AG08396 (cell line): ENCODE results near the gene RPF1.
"Not testable (repeated sequence)": the region's sequence is repeated elsewhere in the genome, so short reads cannot be mapped to it uniquely, and the experiment has no call there.

Source experiments
- DNase-seq: peaks from one replicate; pipeline ENCODE4 v3.0.0; 2012; ENCODE audit warnings: low spot score, mixed read lengths

Gene RPF1

GRCh38 chr1:84478876-84479868, at the start of gene RPF1:
RPF1 (plus strand) TSS chr1:84479266; CDS start chr1:84479282, 16 bp downstream.
- peak; percentile 69 for DNase-seq

GRCh38 chr1:84430546-84430945, 48.5 kb upstream of the RPF1 start:
- no peak for DNase-seq

- peak; percentile 55 for DNase-seq
Measured at GRCh38 chr1:84433258-84434080, 45.6 kb upstream of the RPF1 start.

GRCh38 chr1:84434081-84434769, 44.8 kb upstream of the RPF1 start:
- no peak for DNase-seq

- DNase-seq = no peak
Measured at GRCh38 chr1:84434801-84435549, 44.1 kb upstream of the RPF1 start.

GRCh38 chr1:84436876-84437655, 42.0 kb upstream of the RPF1 start:
- DNase-seq = no peak

GRCh38 chr1:84442256-84442655, 36.8 kb upstream of the RPF1 start:
- DNase-seq = peak; percentile 53

- DNase-seq = not testable (repeated sequence)
Measured at GRCh38 chr1:84442747-84443646, 36.1 kb upstream of the RPF1 start.

GRCh38 chr1:84448704-84449103, 30.4 kb upstream of the RPF1 start:
- DNase-seq = not testable (repeated sequence)

GRCh38 chr1:84450910-84451309, 28.2 kb upstream of the RPF1 start:
- peak; percentile 11 for DNase-seq

GRCh38 chr1:84452436-84452835, 26.6 kb upstream of the RPF1 start:
- no peak for DNase-seq

- DNase-seq = no peak
Measured at GRCh38 chr1:84462118-84462517, 16.9 kb upstream of the RPF1 start.

- no peak for DNase-seq
Measured at GRCh38 chr1:84467298-84467697, 11.8 kb upstream of the RPF1 start.

GRCh38 chr1:84476225-84476624, 2.8 kb upstream of the RPF1 start:
- no peak for DNase-seq

GRCh38 chr1:84479998-84480397, 932 bp downstream of the RPF1 start:
- DNase-seq = no peak

GRCh38 chr1:84480650-84481049, 1.6 kb downstream of the RPF1 start:
- no peak for DNase-seq

- DNase-seq = no peak
Measured at GRCh38 chr1:84481317-84481716, 2.3 kb downstream of the RPF1 start.

GRCh38 chr1:84488107-84488506, 9.0 kb downstream of the RPF1 start:
- no peak for DNase-seq

- DNase-seq = no peak
Measured at GRCh38 chr1:84489766-84490165, 10.7 kb downstream of the RPF1 start.

- no peak for DNase-seq
Measured at GRCh38 chr1:84492726-84493125, 13.7 kb downstream of the RPF1 start.
